ENCODE data around the gene TTC21A.
"Not testable (repeated sequence)": the region's sequence is repeated elsewhere in the genome, so short reads cannot be mapped to it uniquely, and the experiment has no call there.

TTC21A gene, protein sequence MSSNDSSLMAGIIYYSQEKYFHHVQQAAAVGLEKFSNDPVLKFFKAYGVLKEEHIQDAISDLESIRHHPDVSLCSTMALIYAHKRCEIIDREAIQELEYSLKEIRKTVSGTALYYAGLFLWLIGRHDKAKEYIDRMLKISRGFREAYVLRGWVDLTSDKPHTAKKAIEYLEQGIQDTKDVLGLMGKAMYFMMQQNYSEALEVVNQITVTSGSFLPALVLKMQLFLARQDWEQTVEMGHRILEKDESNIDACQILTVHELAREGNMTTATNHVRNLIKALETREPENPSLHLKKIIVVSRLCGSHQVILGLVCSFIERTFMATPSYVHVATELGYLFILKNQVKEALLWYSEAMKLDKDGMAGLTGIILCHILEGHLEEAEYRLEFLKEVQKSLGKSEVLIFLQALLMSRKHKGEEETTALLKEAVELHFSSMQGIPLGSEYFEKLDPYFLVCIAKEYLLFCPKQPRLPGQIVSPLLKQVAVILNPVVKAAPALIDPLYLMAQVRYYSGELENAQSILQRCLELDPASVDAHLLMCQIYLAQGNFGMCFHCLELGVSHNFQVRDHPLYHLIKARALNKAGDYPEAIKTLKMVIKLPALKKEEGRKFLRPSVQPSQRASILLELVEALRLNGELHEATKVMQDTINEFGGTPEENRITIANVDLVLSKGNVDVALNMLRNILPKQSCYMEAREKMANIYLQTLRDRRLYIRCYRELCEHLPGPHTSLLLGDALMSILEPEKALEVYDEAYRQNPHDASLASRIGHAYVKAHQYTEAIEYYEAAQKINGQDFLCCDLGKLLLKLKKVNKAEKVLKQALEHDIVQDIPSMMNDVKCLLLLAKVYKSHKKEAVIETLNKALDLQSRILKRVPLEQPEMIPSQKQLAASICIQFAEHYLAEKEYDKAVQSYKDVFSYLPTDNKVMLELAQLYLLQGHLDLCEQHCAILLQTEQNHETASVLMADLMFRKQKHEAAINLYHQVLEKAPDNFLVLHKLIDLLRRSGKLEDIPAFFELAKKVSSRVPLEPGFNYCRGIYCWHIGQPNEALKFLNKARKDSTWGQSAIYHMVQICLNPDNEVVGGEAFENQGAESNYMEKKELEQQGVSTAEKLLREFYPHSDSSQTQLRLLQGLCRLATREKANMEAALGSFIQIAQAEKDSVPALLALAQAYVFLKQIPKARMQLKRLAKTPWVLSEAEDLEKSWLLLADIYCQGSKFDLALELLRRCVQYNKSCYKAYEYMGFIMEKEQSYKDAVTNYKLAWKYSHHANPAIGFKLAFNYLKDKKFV (N-terminal part only)

DNA sequence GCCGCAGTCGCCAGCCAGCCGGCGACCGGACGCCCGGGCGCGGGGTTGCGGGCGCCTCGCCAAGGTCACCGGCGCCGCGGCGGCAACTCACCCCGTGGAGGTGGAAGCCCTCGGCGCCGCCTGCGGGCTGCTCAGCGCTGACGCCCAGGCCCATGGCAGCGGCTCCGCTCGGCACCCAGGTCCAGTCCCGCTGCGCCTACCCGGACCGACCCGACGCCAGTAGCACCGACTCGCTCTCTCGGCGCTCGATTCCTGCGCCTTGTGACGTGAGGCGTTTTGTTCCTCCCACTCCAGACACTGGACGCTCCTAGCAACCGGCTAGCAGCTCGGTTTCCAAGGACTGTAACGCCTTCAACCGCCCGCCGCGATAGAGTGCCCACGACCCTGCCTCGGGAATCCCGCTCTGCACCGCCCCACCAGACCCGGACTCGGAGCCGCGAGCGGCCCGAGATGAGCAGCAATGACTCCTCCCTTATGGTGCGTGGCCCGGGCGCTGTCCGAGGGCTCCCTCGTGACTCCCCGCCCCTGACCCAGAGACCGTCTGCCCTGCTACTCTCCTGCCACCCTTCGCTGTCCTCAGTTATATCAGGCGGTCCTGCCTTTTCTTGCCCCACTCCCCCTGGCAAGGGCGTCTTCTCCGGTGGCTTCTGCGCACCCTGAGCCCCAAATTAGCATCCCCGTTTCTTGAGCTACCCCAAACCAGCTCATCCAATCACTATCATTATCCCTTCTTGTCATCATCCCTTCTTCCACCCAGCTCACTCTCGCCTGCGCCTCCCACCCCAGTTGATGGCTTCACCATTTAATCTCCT is at the start of gene TTC21A, which contains the start of gene GORASP1:
Gene TTC21A (plus strand): TSS at position 293 of the 812 bp plus-strand sequence. CDS start 158 bp downstream, at position 451.
Gene GORASP1 (minus strand): TSS at position 240 of the 812 bp plus-strand sequence. CDS start 86 bp downstream, at position 154.
- DNase-seq (ENCODE audit: low read depth): peak; percentile 85

DNA sequence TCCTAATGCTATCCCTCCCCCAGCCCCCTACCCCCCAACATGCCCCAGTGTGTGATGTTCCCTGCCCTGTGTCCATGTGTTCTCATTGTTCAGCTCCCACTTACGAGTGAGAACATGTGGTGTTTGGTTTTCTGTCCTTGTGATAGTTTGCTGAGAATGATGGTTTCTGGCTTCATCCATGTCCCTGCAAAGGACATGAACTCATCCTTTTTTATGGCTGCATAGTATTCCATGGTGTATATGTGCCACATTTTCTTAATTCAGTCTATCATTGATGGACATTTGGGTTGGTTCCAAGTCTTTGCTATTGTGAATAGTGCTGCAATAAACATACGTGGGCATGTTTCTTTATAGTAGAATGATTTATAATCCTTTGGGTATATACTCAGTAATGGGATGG is 46.3 kb upstream of the TTC21A start:
- not testable (repeated sequence) for DNase-seq (ENCODE audit: low read depth)

DNA sequence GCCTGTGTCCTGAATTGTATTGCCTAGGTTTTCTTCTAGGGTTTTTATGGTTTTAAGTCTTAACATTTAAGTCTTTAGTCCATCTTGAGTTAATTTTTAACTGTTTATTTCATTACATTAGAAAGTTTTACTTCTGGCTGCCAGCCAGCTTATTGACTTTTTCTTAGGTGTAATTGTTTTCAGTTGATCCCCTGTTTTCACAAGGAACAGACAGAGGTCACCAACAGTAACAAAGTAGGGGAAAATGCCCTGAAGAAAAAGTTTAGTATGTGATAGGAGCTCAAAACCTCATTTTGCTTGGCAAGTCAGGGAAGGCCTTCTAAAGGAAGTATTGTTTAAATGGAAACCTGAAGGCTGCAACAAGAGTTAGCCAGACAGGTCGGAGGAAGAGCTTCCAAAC is 45.3 kb upstream of the TTC21A start:
- no peak for DNase-seq (ENCODE audit: low read depth)

DNA sequence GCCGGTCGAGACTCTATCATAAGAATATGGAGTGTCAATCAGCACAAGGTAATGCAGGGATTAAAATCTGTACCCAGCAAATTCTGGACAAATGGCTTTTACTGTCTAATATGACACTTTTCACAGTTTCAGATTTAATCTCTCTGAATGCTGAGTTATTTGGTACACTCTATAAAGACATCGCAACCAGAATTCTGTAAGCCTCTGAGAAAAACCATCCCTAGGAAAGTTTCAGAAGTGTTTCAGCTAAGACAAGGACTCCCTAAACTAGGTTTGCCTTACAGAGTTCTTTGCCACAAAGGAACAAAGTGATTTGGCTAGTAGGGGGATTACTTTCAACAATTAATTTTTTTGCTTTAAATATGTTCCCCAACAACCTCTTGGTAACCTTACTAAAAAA is 44.3 kb upstream of the TTC21A start:
- DNase-seq (ENCODE audit: low read depth): no peak

DNA sequence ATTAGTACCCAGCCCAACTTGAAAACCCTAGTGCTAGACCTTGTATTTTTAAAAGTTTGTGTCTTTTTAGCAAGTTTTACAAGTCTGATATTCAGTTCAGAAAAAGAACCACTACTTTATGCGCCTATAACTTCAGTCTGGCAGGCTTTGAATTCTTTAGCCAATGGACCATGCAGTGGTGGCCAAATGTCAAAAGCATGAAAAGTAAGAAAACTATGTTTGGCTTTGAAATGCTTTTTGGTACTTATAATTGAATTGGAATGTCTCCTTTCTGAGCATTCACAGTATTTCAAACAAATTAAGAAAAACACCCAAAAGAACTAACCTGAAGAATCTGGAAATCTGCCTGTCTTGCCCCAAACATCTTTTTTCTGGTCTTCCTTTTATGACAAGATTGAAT is 42.8 kb upstream of the TTC21A start:
- no peak for DNase-seq (ENCODE audit: low read depth)

DNA sequence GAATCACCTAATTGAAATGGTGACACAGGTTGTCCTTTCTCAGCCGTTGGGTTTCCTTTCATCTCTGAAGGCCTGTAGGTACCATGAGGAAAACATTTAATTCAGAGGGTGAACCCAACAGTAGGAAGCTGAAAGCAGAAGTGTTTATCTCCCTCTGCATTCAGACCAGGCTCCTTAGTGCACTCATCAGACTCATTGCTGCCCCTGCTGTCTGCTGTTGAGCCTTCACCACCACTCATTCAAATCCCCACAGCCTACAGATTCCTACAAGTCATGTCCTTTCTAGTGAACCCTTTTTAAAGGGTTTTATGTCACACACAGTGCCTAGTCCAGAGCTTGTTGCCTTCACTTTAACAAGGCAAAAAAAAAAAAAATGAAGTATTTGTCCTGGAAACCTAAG is 42.3 kb upstream of the TTC21A start:
- DNase-seq (ENCODE audit: low read depth): peak; percentile 46

DNA sequence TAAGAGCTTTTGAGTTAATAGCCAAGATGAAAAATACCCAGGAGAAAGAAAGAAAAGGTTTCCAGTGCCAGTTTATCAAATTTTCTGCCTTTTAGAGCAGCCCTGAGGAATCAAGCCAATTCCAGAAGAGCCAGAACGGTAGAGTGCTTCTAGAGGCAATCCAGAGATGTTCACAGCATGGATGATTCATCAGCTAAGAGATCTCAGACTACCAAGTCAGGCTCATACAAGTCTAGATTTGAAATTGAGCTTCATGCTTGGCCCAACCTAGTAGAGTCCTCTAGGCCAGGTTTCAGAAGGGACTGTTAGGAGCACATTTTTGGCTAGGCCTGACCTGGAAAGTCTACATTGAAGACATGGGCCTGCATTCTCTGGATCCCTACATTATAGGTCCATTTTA is 40.2 kb upstream of the TTC21A start:
- no peak for DNase-seq (ENCODE audit: low read depth)

DNA sequence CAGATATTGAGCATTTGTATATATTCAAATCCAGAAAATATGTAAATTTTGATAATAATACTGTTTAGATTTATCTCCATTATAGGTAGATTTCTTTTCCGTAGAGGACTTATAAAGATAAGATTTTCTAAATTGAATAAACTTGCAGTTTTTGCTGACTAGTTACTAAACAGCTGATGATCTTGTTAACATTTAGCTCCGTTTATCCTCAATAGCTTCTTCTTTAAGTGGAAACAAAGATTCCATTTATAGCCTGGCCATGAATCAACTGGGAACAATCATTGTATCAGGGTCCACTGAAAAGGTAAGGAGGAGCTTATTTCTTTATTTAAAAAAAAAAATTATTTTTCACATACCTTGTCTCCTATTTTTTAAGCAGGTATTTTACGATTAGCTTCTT is 38.9 kb upstream of the TTC21A start:
- DNase-seq (ENCODE audit: low read depth): no peak

DNA sequence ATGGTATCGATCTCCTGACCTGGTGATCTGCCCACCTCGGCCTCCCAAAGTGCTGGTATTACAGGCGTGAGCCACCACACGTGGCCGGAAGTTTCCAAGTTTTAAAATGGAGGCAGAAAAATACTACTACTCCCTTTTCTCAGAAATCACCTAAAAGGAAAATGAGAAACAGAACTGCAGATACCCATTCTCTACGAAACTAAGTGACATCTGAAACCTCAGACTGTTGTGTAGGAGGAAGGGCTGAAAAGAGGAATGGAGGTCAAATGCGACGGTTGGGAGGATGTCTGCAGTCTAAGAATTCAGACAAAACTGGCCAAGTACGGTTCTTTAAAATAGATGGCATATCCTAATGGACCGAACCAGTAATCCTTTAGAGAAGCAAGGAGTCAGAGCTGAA is 31.6 kb upstream of the TTC21A start:
- no peak for DNase-seq (ENCODE audit: low read depth)

DNA sequence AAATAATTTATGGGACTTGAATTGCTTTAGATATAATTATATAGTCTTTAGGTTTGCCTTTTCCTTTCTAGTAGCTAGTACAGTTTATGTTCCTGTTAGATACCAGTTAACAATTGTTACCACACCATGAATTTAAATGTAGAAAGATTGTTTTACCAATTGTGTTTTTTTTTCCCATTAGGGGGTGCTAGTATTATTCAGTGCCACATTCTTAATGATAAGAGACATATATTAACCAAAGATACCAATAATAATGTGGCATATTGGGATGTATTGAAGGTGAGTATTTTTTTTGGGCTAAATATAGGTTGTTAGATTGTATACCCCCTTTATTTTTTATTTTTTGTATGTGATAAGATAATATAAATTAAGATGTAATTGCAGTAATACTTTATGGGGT is 27.9 kb upstream of the TTC21A start:
- no peak for DNase-seq (ENCODE audit: low read depth)

DNA sequence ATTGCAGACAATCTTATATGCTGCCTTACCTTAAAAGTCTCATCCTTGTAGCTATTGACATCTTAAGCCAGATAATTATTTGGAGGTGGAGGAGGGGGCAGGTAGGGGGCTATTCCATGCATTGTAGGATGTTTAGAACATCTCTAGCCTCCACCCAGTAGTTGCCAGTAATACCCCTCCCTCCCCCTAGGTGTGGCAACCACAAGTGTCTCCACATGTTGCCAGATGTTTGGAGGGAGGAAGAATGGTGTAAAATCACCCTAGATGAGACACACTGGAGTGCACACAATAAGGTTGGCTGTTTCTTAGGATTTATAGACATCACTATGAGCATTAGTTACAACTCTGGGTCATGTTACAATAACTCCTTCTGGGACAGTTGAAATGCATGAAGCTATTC is 27.5 kb upstream of the TTC21A start:
- DNase-seq (ENCODE audit: low read depth): no peak

DNA sequence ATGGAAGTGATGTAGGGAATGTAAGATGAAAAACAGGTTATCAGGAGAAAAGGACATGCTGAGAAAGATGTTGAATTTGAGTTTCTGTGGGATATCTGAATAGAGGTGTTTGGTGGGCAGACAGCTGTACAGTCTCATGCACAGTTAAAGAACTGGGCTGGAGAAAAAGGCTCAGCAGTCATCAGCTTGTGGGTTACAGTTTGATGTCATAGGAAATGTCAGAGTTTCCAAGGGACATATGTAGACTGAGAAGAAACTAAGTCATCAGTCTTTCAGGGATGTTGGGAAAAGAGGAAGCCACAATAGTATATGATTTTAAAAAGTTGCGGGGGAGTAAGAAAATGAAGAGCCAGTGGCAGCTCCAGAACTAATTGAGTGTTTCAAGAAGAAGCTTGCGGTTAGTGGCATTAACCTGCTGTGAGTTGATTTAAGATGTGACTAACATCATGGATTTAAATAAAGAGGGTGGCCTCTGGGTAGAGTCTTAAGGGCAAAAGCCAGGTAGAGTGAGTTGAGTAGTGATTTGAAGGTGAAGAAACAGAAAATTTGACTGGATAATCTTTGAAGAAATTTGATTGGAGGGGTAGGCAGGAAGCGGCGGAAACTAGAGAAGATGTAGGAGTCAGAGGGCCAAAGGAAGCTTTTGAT is 24.7 kb upstream of the TTC21A start:
- no peak for DNase-seq (ENCODE audit: low read depth)

DNA sequence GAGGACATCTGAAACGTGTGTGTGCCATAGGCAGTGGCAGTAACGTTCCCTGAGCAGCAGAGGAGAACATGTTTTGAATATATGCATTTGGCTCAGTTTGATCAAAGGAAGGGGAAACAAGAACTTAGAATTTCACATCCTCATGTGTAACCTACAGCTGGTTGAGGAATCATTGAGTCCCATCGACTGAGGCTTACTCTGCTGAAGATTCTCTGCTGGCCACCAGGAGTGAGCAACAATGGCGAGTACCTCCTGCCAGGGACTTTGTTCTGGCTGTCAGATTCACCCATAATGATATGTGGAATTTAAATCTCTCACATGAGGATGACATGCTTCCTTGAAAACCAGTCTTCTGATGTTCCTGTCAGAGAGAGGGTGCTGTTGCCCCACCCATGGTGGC is 21.3 kb upstream of the TTC21A start:
- DNase-seq (ENCODE audit: low read depth): no peak

DNA sequence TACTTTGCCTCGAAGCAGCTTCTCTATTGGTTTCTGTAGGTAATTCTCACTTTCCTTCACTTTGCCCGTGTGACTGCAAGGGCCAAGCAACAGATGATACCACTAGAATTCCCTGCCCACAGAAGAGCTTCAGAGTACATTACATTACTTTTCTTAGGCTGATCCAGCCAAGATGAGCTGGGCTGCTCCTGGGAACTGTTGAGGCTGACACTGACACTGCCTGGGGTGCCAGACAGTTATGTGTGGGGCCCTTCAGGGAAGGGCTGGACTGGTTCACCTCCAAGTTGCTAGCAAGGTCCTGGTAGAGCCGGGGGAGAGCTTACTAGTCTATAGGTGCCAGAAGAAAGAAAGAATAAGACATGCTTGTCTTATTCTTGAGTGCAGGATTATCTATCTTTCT is 19.0 kb upstream of the TTC21A start:
- no peak for DNase-seq (ENCODE audit: low read depth)

DNA sequence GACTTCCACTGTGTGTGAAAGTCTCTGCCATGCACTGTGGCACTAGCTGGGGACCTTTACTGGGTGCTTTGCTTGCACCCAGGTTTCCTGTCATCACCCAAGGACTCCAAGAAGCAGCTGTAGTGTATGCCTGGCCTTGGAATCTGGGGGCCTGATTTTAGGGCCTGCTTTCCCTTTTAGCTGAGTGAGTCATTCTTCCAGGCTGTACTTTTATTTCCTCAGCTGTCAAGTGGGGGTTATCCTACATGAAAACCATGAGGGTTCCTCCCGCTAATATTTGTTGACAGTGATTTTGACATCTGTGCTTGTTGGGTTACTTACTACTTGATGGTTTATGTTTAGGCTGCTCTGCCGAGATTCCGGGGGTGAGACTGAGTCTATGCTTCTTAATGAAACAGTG is 18.6 kb upstream of the TTC21A start:
- DNase-seq (ENCODE audit: low read depth): peak; percentile 7

DNA sequence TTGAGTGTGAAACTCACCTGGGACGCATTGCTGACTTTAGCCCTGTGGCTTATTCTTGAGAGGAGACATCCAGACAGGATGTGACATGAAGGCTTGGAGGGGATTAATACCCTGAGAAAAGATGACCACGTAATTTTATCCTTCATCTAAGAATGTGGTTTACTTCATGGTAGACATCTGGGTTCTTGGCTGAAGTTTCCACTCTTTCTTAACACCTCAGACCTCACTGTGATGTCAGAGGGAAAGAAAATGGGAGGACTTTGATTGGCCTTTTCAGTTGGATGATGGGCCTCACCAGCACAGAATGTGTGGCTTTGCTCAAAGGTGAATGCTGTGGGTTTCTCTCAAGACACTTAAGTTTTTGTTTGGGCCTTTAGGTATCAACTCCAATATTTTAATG is 16.6 kb upstream of the TTC21A start:
- DNase-seq (ENCODE audit: low read depth): no peak

DNA sequence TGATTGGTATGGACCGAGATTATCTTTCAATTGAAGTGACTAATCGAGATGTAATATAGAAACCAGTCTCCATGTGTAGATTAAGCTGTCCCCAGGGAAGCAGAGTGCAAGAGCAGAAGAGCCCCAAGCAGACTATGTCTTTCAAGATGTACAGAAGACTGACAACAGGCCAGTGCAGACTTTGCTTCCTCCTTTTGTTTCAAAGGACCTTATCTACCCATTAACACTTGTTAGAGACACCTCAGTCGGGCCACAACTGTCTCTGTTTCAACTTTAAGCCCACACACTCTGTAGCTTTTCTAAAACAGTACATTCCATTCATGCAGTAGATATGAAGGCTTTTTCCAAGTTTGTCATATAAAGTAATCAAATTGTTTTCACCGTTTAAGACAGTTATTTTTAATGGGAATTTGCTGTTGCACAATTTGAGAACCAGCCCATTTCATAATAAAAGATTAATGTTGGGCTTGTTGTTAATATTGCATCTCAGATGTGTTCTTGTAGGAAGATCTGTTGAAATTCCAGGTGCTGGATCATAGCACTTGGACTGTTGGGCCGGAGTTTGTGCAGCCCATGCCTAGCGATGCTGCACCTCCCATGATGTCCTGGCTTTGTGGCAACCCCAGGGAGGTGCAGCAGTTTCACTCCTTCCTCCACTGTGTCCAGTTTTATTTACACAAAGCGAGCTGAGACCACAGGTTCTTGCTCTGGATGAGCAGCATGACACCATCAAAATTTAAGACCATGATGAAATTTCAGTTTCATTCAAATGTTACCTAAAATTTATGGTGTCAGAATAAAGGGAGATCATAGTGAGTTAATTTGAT is 12.4 kb upstream of the TTC21A start:
- DNase-seq (ENCODE audit: low read depth): no peak

DNA sequence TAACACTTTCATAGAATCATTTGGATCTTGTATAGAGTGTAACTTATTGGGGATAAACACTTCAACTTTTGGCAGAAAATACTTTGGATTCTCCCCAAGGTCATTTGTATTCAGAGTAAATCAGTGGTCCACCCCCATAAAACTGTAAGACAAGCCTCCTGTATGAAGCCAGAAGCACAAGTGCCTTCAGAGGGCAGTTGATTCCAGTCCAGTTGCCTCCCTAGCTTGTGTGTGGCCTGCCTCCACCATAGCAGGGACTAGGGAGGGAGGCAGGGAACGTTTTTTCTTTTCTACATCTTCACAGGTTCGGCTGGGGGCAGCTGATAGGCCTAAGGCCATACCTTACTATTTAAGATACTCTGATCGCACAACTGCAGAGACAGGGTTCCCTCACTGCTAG is 11.7 kb upstream of the TTC21A start:
- no peak for DNase-seq (ENCODE audit: low read depth)

DNA sequence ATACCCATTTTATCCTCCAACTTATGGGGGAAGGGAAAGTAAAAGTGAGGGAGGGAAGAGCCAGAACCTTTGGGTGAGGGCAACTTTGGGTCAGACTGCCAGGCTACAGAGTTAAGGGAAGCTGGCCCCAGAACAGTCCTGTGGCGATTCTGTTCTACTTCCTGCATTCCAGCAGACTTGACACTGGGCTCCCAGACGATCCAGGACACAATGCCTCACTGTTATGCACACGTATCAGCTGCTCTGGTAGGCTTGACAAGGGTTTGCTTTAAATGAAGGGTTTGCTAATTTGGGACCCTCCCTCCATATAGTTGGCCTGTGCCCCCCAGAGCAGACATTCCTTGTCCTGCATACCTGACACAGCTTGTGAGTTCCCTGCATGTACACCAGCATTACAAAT is 10.7 kb upstream of the TTC21A start:
- peak; percentile 10 for DNase-seq (ENCODE audit: low read depth)
